ENCODE data around the gene DIPK1A.

DNA sequence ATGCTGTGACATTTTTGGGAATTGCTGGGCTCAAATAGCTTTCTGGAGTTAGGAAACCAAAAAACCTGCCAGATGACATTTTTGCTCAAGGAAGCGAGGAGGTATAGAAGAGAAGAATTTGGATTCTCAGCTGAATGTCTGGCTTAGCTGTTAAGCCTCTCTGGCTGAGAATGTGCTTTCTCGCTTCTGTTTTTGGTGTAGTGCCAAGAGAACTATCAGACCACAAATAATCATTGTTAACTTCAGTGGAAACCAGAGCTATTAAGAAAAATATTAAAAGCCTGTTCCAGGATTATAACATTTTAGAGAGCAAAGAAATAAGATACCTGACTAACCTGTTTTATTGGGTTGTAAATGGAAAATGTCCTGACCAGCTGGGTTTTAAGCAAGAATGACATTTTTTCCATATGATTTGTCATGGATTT lies 39.5 kb upstream of the DIPK1A start:
- no peak for TF ChIP-seq POLR2A (IDR thresholded peaks at IDR 0.05)
- TF ChIP-seq, protein P1, sequence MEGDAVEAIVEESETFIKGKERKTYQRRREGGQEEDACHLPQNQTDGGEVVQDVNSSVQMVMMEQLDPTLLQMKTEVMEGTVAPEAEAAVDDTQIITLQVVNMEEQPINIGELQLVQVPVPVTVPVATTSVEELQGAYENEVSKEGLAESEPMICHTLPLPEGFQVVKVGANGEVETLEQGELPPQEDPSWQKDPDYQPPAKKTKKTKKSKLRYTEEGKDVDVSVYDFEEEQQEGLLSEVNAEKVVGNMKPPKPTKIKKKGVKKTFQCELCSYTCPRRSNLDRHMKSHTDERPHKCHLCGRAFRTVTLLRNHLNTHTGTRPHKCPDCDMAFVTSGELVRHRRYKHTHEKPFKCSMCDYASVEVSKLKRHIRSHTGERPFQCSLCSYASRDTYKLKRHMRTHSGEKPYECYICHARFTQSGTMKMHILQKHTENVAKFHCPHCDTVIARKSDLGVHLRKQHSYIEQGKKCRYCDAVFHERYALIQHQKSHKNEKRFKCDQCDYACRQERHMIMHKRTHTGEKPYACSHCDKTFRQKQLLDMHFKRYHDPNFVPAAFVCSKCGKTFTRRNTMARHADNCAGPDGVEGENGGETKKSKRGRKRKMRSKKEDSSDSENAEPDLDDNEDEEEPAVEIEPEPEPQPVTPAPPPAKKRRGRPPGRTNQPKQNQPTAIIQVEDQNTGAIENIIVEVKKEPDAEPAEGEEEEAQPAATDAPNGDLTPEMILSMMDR (IDR thresholded peaks at IDR 0.05 in 8 of 11, conservative IDR thresholded peaks at IDR 0.05 in 3 of 11): no peak
- TF ChIP-seq POLR2AphosphoS5 (IDR thresholded peaks at IDR 0.05): no peak

Measured in spleen (tissue), 7 donors.